IMR-90 (cell line): ENCODE results near the gene STX1B. TPM values are rescaled to one million over a fixed set of nuclear protein-coding genes. Genes with fewer than 3 reads are reported as not detected.

ENCODE experiments used
- ATAC-seq: fragments of 200-7000 bp; cut with Tn5 transposase; 2 replicates; pipeline ENCODE4 v1.9.1; 2020; ENCODE audit warnings: low read depth, mild to moderate bottlenecking, moderate library complexity
- BruUV-seq: library from RNA; stranded (reverse); fragments of 400-500 nt; replicated peaks from 2 replicates; lab custom pipeline; 2021; lab: Mats Ljungman, UMichigan
- CTCF ChIA-PET: fragments of 300-600 bp; formaldehyde crosslinking; extraction: SDS; loops from one replicate; lab custom pipeline; 2021; ENCODE audit warnings: antibody characterized with exemption; lab: Yijun Ruan, JAX
- POLR2A ChIA-PET: fragments of 300-600 bp; sonication (Branson Sonifier 250); formaldehyde crosslinking; loops from one replicate; lab custom pipeline; 2022; ENCODE audit warnings: antibody characterized with exemption; ENCODE audit not compliant: unreplicated experiment; lab: Charles Lee
- DNase-seq: peaks from one replicate; pipeline ENCODE4 v3.0.0; 2013
- H2AFZ ChIP-seq: replicated peaks from 2 replicates; pipeline ENCODE3; 2013; ENCODE audit warnings: low read length, mild to moderate bottlenecking; ENCODE audit not compliant: poor library complexity
- H2AK5ac ChIP-seq: 2 replicates; pipeline ENCODE4 v1.6.1; 2013; ENCODE audit warnings: low read depth, low read length, inconsistent platforms
- H2AK9ac ChIP-seq: replicated peaks from 2 replicates; pipeline ENCODE3; 2013; ENCODE audit warnings: mild to moderate bottlenecking, low read depth, low read length, moderate library complexity; ENCODE audit not compliant: poor library complexity
- H2BK120ac ChIP-seq: 2 replicates; pipeline ENCODE4 v1.6.1; 2013; ENCODE audit warnings: low read depth, low read length, inconsistent platforms
- H2BK15ac ChIP-seq: 3 replicates; pipeline ENCODE4 v1.6.1; 2013; ENCODE audit warnings: low read depth, low read length, inconsistent platforms
- H2BK20ac ChIP-seq: 2 replicates; pipeline ENCODE4 v1.6.1; 2013; ENCODE audit warnings: low read depth, mild to moderate bottlenecking, inconsistent platforms, low read length, moderate library complexity
- H2BK5ac ChIP-seq: 2 replicates; pipeline ENCODE4 v1.6.1; 2013; ENCODE audit warnings: mild to moderate bottlenecking, low read depth, low read length, inconsistent platforms; ENCODE audit not compliant: poor library complexity, severe bottlenecking
- H3K14ac ChIP-seq: replicated peaks from 2 replicates; pipeline ENCODE4 v1.6.1; 2013; ENCODE audit warnings: low read depth, low read length, inconsistent platforms
- H3K18ac ChIP-seq: 2 replicates; pipeline ENCODE4 v1.6.1; 2013; ENCODE audit warnings: low read depth, low read length, control low read depth
- H3K23ac ChIP-seq: 2 replicates; pipeline ENCODE4 v1.6.1; 2013; ENCODE audit warnings: low read depth, low read length, inconsistent platforms
- H3K27ac ChIP-seq: 2 replicates; pipeline ENCODE4 v1.5.1; 2013; ENCODE audit warnings: mild to moderate bottlenecking, control low read depth, low read length; ENCODE audit not compliant: insufficient read depth
- H3K27me3 ChIP-seq: 2 replicates; pipeline ENCODE4 v1.6.1; 2013; ENCODE audit warnings: low read length; ENCODE audit not compliant: control insufficient read depth, insufficient read depth
- H3K36me3 ChIP-seq: 2 replicates; pipeline ENCODE4 v1.6.1; 2013; ENCODE audit warnings: low read length, mixed read lengths; ENCODE audit not compliant: control insufficient read depth, insufficient read depth
- H3K4ac ChIP-seq: 2 replicates; pipeline ENCODE4 v1.6.1; 2013; ENCODE audit warnings: low read depth, low read length, inconsistent platforms
- H3K4me1 ChIP-seq: 2 replicates; pipeline ENCODE4 v1.6.1; 2013; ENCODE audit warnings: low read length, mixed read lengths; ENCODE audit not compliant: control insufficient read depth, insufficient read depth
- H3K4me2 ChIP-seq: 2 replicates; pipeline ENCODE4 v1.6.1; 2013; ENCODE audit warnings: low read depth, mild to moderate bottlenecking, control low read depth, low read length, moderate library complexity
- H3K4me3 ChIP-seq: 2 replicates; pipeline ENCODE4 v1.5.1; 2013; ENCODE audit warnings: low read depth, mild to moderate bottlenecking, control low read depth, low read length, moderate library complexity; ENCODE audit not compliant: insufficient read depth
- H3K56ac ChIP-seq: 2 replicates; pipeline ENCODE4 v1.6.1; 2013; ENCODE audit warnings: low read length, inconsistent platforms; ENCODE audit not compliant: insufficient read depth; ENCODE audit errors: extremely low read depth
- H3K79me1 ChIP-seq, 2 experiments: 2 replicates each; pipeline ENCODE4 v1.6.1; 2013; ENCODE audit warnings: low read length in 2 of 2, inconsistent platforms in 1 of 2, low read depth in 1 of 2
- H3K9ac ChIP-seq: 2 replicates; pipeline ENCODE4 v1.6.1; 2013; ENCODE audit warnings: low read depth, low read length, control low read depth
- H3K9me1 ChIP-seq: 2 replicates; pipeline ENCODE4 v1.6.1; 2013; ENCODE audit warnings: low read length, inconsistent platforms; ENCODE audit not compliant: insufficient read depth
- H3K9me3 ChIP-seq: 2 replicates; pipeline ENCODE4 v1.6.1; 2013; ENCODE audit warnings: low read length; ENCODE audit not compliant: control insufficient read depth, insufficient read depth
- H4K20me1 ChIP-seq: 2 replicates; pipeline ENCODE4 v1.6.1; 2013; ENCODE audit warnings: low read length, inconsistent platforms; ENCODE audit not compliant: insufficient read depth
- H4K5ac ChIP-seq: 2 replicates; pipeline ENCODE4 v1.6.1; 2013; ENCODE audit warnings: mild to moderate bottlenecking, low read depth, low read length, control low read depth
- H4K8ac ChIP-seq, 2 experiments: 2 replicates each; pipeline ENCODE4 v1.6.1; 2013; ENCODE audit warnings: low read depth in 2 of 2, low read length in 2 of 2, control low read depth in 1 of 2, inconsistent platforms in 1 of 2
- H4K91ac ChIP-seq: 2 replicates; pipeline ENCODE4 v1.6.1; 2013; ENCODE audit warnings: low read depth, low read length, inconsistent platforms; ENCODE audit not compliant: insufficient read depth
- BHLHE40 ChIP-seq: fragments of 150-350 bp; IDR thresholded peaks from 2 replicates; pipeline ENCODE4 v1.6.1; 2016; ENCODE audit warnings: mild to moderate bottlenecking, low read depth, low read length
- CTCF ChIP-seq: conservative IDR thresholded peaks from 2 replicates; pipeline ENCODE4 v1.5.1; 2012; ENCODE audit warnings: mild to moderate bottlenecking, low read depth, low read length, improper control_type of control experiment
- FOS ChIP-seq: fragments of 150-350 bp; IDR thresholded peaks from 2 replicates; pipeline ENCODE4 v1.6.1; 2016; ENCODE audit warnings: low read depth, low read length
- MAFK ChIP-seq: IDR thresholded peaks from 2 replicates; pipeline ENCODE4 v1.6.1; 2012; ENCODE audit warnings: low read depth, low read length, improper control_type of control experiment
- MAZ ChIP-seq: IDR thresholded peaks from 2 replicates; pipeline ENCODE4 v1.6.1; 2012; ENCODE audit warnings: low read depth, mild to moderate bottlenecking, low read length, improper control_type of control experiment, moderate library complexity, borderline replicate concordance
- MXI1 ChIP-seq: IDR thresholded peaks from 2 replicates; pipeline ENCODE4 v1.6.1; 2012; ENCODE audit warnings: low read depth, mild to moderate bottlenecking, low read length, moderate library complexity, borderline replicate concordance
- NFE2L2 ChIP-seq: fragments of 150-350 bp; IDR thresholded peaks from 2 replicates; pipeline ENCODE4 v1.6.1; 2016; ENCODE audit warnings: low read depth, mild to moderate bottlenecking, low read length
- POLR2A ChIP-seq: IDR thresholded peaks from 2 replicates; pipeline ENCODE4 v1.6.1; 2012; ENCODE audit warnings: mild to moderate bottlenecking, low read depth, low read length
- RAD21 ChIP-seq: IDR thresholded peaks from 2 replicates; pipeline ENCODE4 v1.6.1; 2012; ENCODE audit warnings: low read length, improper control_type of control experiment
- RCOR1 ChIP-seq: IDR thresholded peaks from 2 replicates; pipeline ENCODE4 v1.6.1; 2012; ENCODE audit warnings: mild to moderate bottlenecking, low read length, improper control_type of control experiment; ENCODE audit not compliant: insufficient replicate concordance
- RFX5 ChIP-seq: IDR thresholded peaks from 2 replicates; pipeline ENCODE4 v1.8.0; 2012; ENCODE audit warnings: low read depth, mild to moderate bottlenecking, low read length, moderate library complexity
- SMC3 ChIP-seq: fragments of 150-350 bp; IDR thresholded peaks from 2 replicates; pipeline ENCODE4 v1.6.1; 2016; ENCODE audit warnings: low read depth, mild to moderate bottlenecking, antibody characterized with exemption, low read length, moderate library complexity
- WGBS, 2 experiments: methylation state at CpG; one replicate each; pipeline versions ENCODE4 v1.1.5 to v1.1.7; 2013; ENCODE audit warnings: missing lambda C conversion rate in 2 of 2; ENCODE audit not compliant: insufficient read length in 1 of 2; ENCODE audit errors: extremely low coverage in 2 of 2; 5-methylcytosine and 5-hydroxymethylcytosine counted together
- dilution Hi-C: fragments of 300-500 bp; cut with HindIII; formaldehyde crosslinking; loops from one replicate; pipeline ENCODE4 v1.14.3; 2018; ENCODE audit warnings: low sequenced_read_pairs; ENCODE audit not compliant: unreplicated experiment
- in situ Hi-C: fragments of 300-500 bp; cut with MboI; formaldehyde crosslinking; loops from 3 replicates; pipeline ENCODE4 v1.14.3; 2019; ENCODE audit warnings: low sequenced_read_pairs, inconsistent platforms, mixed read lengths
- intact Hi-C: fragments of 100-400 bp; cut with micrococcal nuclease; formaldehyde crosslinking; loops from 2 replicates; pipeline ENCODE4 v1.10.0; 2022
- polyA plus RNA-seq, 3 experiments: library from polyadenylated mRNA; depleted of rRNA; stranded (reverse); fragments of >200 nt; gene quantifications; 2 replicates each; pipeline ENCODE4 v1.2.3, GENCODE V29; 2012; ENCODE audit warnings: low replicate concordance in 1 of 3
- total RNA-seq: library from RNA; depleted of rRNA; stranded (reverse); fragments of >200 nt; gene quantifications from 2 replicates; pipeline ENCODE4 v1.2.3, GENCODE V29; 2012
- TF ChIP-seq, protein P1 (sequence below): fragments of 150-350 bp; IDR thresholded peaks from 2 replicates; pipeline ENCODE4 v1.6.1; 2017; ENCODE audit warnings: mild to moderate bottlenecking, antibody characterized with exemption, low read length, low read depth
- TF ChIP-seq, protein P2 (sequence below): fragments of 150-350 bp; IDR thresholded peaks from 2 replicates; pipeline ENCODE4 v1.6.1; 2016; ENCODE audit warnings: low read depth, mild to moderate bottlenecking, low read length, moderate library complexity, borderline replicate concordance

Gene STX1B
- total and polyA plus RNA-seq, 2 of the 4 experiments (the other 2 are of a cell fraction): 3.9 to 14.9 TPM

DNA sequence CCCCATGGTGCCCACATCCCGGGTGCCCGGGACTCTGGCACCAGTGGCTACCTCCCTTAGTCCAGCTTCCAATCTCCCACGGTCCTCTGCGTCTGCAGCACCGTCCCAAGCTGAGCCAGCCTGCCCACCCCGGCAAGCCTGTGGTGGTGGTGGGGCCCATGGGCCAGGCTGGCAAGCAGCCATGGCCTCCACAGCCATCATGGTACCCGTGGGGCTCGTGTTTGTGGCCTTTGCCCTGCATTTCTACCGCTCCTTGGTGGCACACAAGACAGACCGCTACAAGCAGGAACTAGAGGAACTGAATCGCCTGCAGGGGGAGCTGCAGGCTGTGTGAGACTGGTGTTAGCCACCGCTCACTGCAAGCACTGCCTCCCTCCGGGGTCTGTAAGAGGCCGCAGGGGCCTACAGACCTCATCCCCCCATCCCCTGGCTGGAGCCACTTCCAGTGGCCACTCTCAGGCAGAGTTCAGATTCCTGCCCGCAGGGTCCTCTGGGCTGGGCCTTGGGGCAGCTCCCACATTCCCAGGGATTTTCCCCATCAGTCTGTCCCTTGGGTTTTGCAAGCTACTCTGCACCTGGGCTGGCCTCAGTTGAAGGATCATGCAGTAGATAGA, 56.8 kb downstream of the STX1B start:
- Histone ChIP-seq H3K18ac (no peak overlapping the region), H3K23ac (no peak overlapping the region), H2AK5ac (no peak overlapping the region), H3K56ac (no peak overlapping the region), H3K79me1 (peaks cover 18 to 47% of the 10 kb centered on the region in 2 experiments; a peak in 3 of 4 replicates), H2BK120ac (no peak overlapping the region), H3K4ac (0 out of 2 replicates have a peak overlapping the region, but pooled peaks have one; percentile 15), H3K9ac (no peak overlapping the region), H3K27me3 (no peaks in the 10 kb centered on the region), H2AFZ (peak overlapping the region; percentile 47), H3K4me3 (no peak overlapping the region), H3K4me2 (no peak overlapping the region), H3K9me1 (peaks cover 11% of the 10 kb centered on the region; the same call in 1 of the 2 replicates), H3K4me1 (peaks cover 9% of the 10 kb centered on the region), H2BK15ac (no peak overlapping the region), H3K27ac (no peak overlapping the region), H2AK9ac (no peak overlapping the region), H4K8ac (no peak overlapping the region), H2BK20ac (no peak overlapping the region), H4K5ac (no peak overlapping the region), H3K36me3 (peaks cover 4% of the 10 kb centered on the region; the same call in 1 of the 2 replicates), H2BK5ac (no peak overlapping the region), H4K20me1 (peaks cover 13% of the 10 kb centered on the region), H4K91ac (no peak overlapping the region), H3K9me3 (no peaks in the 10 kb centered on the region), H3K14ac (no peak overlapping the region)
- ATAC-seq: peak; percentile 7; the same call in 1 of the 2 replicates
- peak; percentile 71 for DNase-seq
- ChIA-PET CTCF (interaction anchor here (0.6 to 1.3 kb wide), 5 partner anchors 15 to 489 kb away, joined by 3 to 4 read pairs (median 3); partner anchors contain the start of gene ZNF843), POLR2A (interaction anchor here (0.6 kb wide), 1 partner anchor 507 kb away, joined by 3 read pairs; no protein-coding TSS in a partner anchor)
- WGBS, 2 experiments: 0% methylated on average over 2 of the region's 15 CpGs; no CpG with 5 or more reads in 1 of the 2 experiments
- no TSS peak for BruUV-seq
- dilution Hi-C loops: no loop called here
- in situ Hi-C loops: no loop called here
- intact Hi-C loops: loop anchor here (1.0 to 10.0 kb wide), 4 partner anchors 121 to 911 kb away; partner anchors contain the start of genes ZNF646 and ZNF668
- TF ChIP-seq RFX5 (no peak), SMC3 (peak; percentile 50; the same call in 1 of the 2 replicates), CTCF (peak; percentile 69), RCOR1 (no peak), FOS (no peak), NFE2L2 (no peak), BHLHE40 (no peak), RAD21 (peak; percentile 74), POLR2A (no peak), MAFK (no peak), MAZ (0 out of 2 replicates have a peak, but pooled peaks have one; percentile 29), MXI1 (no peak)
- TF ChIP-seq, protein P1, sequence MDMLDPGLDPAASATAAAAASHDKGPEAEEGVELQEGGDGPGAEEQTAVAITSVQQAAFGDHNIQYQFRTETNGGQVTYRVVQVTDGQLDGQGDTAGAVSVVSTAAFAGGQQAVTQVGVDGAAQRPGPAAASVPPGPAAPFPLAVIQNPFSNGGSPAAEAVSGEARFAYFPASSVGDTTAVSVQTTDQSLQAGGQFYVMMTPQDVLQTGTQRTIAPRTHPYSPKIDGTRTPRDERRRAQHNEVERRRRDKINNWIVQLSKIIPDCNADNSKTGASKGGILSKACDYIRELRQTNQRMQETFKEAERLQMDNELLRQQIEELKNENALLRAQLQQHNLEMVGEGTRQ: no peak
- TF ChIP-seq, protein P2, sequence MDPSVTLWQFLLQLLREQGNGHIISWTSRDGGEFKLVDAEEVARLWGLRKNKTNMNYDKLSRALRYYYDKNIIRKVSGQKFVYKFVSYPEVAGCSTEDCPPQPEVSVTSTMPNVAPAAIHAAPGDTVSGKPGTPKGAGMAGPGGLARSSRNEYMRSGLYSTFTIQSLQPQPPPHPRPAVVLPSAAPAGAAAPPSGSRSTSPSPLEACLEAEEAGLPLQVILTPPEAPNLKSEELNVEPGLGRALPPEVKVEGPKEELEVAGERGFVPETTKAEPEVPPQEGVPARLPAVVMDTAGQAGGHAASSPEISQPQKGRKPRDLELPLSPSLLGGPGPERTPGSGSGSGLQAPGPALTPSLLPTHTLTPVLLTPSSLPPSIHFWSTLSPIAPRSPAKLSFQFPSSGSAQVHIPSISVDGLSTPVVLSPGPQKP: no peak
